Right ventricle myocardium inferior (tissue), 1 donor: ENCODE data around the gene TM6SF1. TPM values are rescaled to one million over a fixed set of nuclear protein-coding genes. Genes with fewer than 3 reads are reported as not detected.
"Not testable (repeated sequence)": the region's sequence is repeated elsewhere in the genome, so short reads cannot be mapped to it uniquely, and the experiment has no call there.

Experiments used
- ATAC-seq: fragments of 200-7000 bp; cut with Tn5 transposase; one replicate; pipeline ENCODE4 v1.9.1; 2020; ENCODE audit warnings: mild to moderate bottlenecking, moderate library complexity
- DNase-seq: peaks from one replicate; pipeline ENCODE4 v3.0.0; 2021; ENCODE audit errors: missing footprints
- intact Hi-C: fragments of 100-400 bp; cut with DNase I; formaldehyde crosslinking; loops from one replicate; pipeline ENCODE4 v1.11.0; 2022
- long read RNA-seq: library from polyadenylated mRNA; unstranded; transcript quantifications from one replicate; pipeline ENCODE4 v2.0.0, GENCODE V29; 2021
- total RNA-seq: library from RNA; stranded (reverse); fragmentation: NEBNext Ultra II Directional; extraction: Animal tissue kit (Norgen Biotek cat#: 25700); gene quantifications from one replicate; pipeline ENCODE4 v1.2.1, GENCODE V29; 2021
- donor health status: DM: no; HTN: yes; CAD: no; lungs with severe emphysema.

The TM6SF1 gene
- 5.0 TPM for total RNA-seq
- long read RNA-seq, partial matches to known transcripts: 0 of 5 reads
- long read RNA-seq, other reads (novel, unspliced or antisense): 1 of 5 reads

DNA sequence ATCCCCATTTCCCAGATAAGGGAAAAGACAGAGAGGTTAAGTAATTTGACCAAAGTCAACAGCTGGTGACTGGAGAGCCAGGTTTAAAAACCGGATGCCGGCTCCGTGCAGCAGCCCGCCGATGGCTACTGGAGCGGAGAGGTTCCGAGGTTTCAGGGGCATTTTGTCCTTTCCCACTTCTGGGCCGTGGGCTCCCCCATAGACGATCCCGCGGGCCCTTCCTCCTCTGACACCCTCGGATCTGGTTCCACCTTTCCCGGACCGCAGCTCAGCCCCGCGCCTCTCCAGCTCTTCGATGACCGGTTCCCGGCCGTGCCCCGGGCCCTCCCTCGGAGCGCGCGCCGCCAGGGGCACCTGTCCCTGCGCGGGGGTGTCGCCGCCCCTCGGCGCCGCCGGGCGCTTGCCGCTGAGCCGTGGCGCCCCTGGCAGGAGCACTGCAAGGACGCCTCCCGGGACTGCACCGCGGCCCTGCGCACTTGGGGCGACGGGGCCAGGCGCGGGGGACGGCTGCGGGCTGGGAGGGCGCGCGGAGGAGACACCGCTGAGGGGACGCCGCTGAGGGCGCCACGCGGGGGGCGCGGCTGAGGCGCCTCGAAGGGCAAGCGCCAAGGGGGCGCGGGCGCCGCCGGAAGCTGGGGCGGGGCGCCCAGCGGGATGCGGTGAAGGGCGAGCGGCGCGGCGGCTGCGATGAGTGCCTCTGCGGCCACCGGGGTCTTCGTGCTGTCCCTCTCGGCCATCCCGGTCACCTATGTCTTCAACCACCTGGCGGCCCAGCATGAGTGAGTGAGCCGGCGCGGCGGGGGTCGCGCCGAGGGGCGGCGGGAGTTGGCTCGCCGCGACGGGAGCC, at the start of gene TM6SF1:
Gene TM6SF1 (plus strand): TSS at position 652 of the 847 bp plus-strand sequence. CDS start 36 bp downstream, at position 688.
- DNase-seq (peak; percentile 78), ATAC-seq (peak; percentile 23)
- intact Hi-C loops: loop anchor here (5.0 kb wide), 2 partner anchors 40 to 95 kb away; partner anchors contain the start of genes BTBD1 and C15orf40

DNA sequence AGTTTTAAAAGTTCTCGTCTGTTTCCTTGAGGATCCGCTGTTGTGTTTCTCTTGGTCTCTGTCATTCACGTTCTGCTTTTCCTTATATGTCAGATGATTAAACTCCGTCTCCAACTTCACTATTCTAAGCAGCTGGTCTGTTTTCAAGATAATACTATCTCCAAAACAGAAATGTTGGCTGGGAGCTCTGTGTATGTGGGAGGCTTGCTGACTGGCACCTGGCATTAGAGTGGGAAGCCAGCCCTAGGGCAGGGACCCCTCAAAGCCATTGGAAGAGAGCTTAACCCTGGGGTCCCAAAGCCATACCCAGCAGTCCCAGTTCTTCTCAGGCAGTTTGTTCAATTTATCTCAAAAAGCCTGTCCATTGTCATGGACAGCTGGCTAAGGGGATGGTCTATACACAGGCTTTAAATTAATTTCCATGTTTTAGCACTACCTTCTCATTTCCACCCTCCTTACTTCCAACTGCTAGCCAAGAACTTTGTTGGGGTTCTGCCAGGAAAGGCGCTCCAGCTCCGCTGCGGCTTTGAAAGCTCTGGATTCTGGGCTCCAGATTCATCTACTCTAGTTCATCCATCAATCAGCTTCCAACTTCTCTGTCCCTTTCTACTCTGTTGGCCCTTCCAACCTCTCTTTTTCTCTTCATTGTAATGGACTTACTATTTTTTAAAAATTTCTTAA, 49.6 kb upstream of the TM6SF1 start:
- ATAC-seq (peak; percentile 69), DNase-seq (no peak)
- intact Hi-C loops: no loop called here

DNA sequence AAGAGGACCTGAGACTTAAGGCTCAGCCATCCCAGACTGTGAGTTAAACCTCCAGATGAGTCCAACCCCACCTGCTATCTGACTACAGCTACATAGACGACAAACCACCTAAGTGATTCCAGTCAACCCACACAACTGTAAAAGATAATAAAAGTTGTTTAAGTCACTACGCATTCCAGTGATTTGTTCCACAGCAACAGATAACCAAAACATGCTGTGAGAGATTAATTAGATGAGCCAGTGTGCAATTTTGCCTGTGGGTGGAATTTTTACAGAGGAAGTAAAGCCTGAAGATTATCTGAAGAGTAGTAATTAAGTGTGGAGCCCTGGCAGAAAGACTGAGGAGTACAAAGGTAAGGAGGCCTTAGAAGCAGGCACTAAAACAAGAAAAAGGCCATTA, 45.8 kb upstream of the TM6SF1 start:
- intact Hi-C loops: no loop called here
- ATAC-seq (no peak), DNase-seq (no peak)

GRCh38 chr15:83062768-83063180, 44.7 kb upstream of the TM6SF1 start:
- no peak for ATAC-seq
- intact Hi-C loops: no loop called here
- DNase-seq: no peak

DNA sequence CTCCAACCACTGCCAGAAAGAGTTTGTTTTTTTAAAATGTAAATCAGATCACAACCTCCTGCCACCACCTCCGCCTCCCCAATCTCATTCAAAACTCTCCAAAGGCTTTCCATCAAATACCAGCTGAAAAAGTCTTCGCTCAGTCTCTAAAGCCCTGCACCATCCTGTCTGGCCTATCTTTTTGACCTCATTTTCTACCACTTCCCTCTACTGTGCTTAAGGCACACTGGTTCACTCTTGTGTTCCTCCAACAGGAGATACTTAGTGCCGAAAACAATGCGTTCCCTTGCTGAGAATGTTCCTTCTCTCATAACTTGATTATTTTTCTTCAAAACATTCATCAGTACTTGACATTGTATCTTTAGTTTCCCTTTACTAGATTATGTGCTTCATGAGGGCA, 43.9 kb upstream of the TM6SF1 start:
- ATAC-seq (no peak), DNase-seq (no peak)
- intact Hi-C loops: no loop called here

GRCh38 chr15:83064859-83065258, 42.6 kb upstream of the TM6SF1 start:
- DNase-seq (no peak), ATAC-seq (no peak)
- intact Hi-C loops: loop anchor here (5.0 kb wide), 2 partner anchors 42 to 53 kb away; partner anchors contain the start of genes C15orf40 and TM6SF1

DNA sequence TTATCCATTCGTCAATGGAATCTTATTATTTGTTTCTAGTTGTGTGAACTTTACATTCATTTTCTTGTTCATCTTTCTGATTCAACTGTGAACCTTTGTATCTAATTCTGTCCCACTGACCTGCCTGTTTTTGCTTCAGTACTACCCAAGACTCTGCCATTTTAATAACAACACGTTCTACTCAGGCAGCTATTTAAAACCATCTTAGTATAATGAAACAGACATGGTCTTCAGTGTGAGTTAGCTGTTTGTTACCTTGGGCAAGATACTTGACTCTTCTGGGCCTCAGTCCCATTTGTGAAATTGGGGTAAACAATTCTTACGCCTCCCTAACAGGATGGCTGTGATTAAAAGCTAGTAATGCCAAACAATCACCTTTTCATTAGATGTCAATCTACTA, 42.0 kb upstream of the TM6SF1 start:
- ATAC-seq (no peak), DNase-seq (no peak)
- intact Hi-C loops: loop anchor here (5.0 kb wide), 2 partner anchors 42 to 53 kb away; partner anchors contain the start of genes C15orf40 and TM6SF1

- ATAC-seq (no peak), DNase-seq (no peak)
- intact Hi-C loops: loop anchor here (2.0 to 5.0 kb wide), 3 partner anchors 41 to 141 kb away; partner anchors contain the start of genes C15orf40, HDGFL3 and TM6SF1
These were observed 41.3 kb upstream of the TM6SF1 start for GRCh38 chr15:83066034-83066733.

DNA sequence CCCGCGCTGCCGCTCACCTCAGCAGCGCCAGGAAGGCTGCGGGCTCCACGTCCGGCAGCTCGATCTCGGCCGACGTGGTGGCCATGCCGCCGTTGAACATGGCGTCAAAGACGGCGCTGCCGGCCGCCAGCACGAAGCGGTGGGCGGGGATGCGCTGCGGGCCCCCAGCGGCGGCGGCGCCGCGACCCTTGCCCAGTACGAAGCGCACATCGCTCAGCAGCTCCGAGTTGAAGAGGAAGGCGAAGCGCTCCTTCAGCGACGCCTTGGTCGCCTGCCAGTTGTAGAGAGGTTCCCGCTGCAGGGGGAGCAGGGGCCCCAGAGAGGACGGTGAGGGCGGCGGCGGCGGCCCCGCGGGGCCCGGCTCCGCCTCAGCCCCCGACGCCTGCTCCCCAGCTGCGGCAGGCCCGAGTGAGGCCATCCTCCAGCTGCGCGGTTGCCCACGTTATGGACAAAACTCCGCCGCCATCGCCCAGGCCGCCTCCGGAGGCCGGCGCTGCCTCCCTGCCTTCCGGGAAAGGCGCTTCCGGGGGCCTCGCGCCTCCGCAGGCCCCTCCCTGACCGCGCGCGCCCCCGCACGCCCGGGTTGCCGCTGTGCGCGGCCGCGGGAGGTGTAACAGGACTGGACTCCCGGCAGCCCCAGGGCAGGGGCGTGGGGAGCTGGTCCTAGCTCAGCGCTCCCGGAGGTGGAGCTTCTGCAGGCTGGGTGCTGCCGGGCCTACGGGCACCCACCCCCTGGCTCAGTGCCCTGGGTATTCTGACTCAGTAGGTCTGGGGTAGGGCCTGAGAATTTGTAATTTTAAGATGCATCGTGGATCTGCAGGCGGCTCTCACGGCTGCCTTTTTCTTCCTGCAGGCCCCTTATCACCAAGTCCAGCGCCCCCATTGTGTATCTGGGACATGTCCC, 40.5 kb upstream of the TM6SF1 start, which contains the start of gene BTBD1:
Gene BTBD1 (minus strand): TSS at position 519 of the 904 bp plus-strand sequence. CDS start 101 bp downstream, at position 418.
- intact Hi-C loops: loop anchor here (2.0 to 5.0 kb wide), 3 partner anchors 40 to 140 kb away; partner anchors contain the start of genes C15orf40, HDGFL3 and TM6SF1
- peak; percentile 99 for ATAC-seq
- peak; percentile 97 for DNase-seq

DNA sequence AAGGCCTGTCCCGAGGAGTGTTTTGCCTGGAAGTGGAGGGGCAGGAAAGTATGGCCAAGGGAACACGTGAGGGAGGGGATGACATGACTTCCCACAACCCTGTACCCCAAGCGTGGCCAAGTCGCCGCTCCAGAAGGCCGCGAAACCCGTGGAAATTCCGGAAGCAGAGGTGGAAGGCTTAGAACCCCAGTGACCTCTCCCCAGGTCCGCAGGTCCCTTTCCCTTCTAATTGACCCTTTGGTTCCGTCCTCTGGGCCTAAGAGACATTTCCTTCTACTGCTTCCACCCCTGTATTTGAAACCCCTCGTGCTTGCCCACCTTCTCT, 39.8 kb upstream of the TM6SF1 start:
- intact Hi-C loops: loop anchor here (2.0 to 5.0 kb wide), 3 partner anchors 40 to 139 kb away; partner anchors contain the start of genes C15orf40, HDGFL3 and TM6SF1
- DNase-seq (no peak), ATAC-seq (no peak)

GRCh38 chr15:83068054-83068453, 39.4 kb upstream of the TM6SF1 start:
- ATAC-seq (no peak), DNase-seq (no peak)
- intact Hi-C loops: loop anchor here (5.0 kb wide), 2 partner anchors 39 to 56 kb away; partner anchors contain the start of genes C15orf40 and TM6SF1

- DNase-seq, ATAC-seq: not testable (repeated sequence)
- intact Hi-C loops: loop anchor here (5.0 kb wide), 2 partner anchors 38 to 57 kb away; partner anchors contain the start of genes C15orf40 and TM6SF1
These were observed 38.2 kb upstream of the TM6SF1 start for GRCh38 chr15:83069211-83069642.

DNA sequence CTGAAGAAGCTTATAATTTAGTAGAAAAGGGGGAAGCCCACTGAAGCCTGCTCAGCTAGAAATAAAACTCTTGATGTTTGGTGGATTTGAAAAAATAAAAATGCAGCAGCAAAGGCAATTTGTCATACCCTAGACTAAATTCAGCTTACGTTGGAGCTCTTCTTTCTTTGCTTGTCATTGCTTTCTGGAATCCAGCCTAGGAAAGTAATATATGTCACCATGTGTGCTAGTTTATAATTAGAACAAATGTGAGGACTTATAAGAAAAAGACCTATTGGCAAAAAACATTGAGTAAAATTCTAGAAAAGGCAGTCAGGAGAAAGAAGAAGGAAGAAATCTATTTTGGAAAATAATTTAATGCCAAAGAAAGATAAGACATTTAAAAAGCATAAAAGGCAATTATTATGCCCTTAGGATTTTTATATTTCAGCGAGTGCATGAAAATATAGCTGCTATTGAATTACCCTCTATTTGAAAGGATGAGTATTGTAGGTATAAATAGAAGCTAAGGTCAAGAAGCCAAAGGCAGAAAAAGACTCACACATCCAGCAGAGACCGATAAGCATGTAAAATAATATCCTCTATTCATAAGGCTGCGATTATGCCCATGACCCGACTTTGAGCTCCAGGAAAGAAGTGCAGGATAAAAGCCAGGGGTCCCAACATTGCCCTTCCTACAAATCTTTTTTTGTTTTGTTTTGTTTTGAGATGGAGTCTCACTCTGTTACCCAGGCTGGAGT, 29.8 kb upstream of the TM6SF1 start:
- peak; percentile 46 for ATAC-seq
- intact Hi-C loops: no loop called here
- DNase-seq: no peak

DNA sequence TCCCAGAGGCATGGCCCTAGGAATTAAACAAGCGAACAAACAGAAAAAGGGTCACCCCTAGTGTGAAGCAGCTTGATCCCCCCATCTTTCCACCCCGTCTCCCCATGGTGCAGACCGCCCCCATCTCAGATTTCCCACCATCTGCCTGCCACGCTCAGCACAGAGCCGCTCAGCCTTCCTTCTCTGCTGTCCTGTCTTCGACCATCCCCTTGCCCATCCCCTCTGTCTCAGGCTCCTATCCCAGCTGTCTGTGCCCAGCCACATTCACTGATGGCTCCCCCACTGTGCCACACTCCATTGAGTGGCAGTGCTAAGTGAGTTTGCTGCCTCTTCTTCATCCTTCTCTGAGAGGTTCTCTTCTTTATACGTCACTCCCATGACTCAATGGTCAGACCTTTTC, 28.7 kb upstream of the TM6SF1 start:
- ATAC-seq: no peak
- intact Hi-C loops: no loop called here
- no peak for DNase-seq

GRCh38 chr15:83081256-83082014, 26.0 kb upstream of the TM6SF1 start:
- intact Hi-C loops: no loop called here
- DNase-seq (no peak), ATAC-seq (no peak)

DNA sequence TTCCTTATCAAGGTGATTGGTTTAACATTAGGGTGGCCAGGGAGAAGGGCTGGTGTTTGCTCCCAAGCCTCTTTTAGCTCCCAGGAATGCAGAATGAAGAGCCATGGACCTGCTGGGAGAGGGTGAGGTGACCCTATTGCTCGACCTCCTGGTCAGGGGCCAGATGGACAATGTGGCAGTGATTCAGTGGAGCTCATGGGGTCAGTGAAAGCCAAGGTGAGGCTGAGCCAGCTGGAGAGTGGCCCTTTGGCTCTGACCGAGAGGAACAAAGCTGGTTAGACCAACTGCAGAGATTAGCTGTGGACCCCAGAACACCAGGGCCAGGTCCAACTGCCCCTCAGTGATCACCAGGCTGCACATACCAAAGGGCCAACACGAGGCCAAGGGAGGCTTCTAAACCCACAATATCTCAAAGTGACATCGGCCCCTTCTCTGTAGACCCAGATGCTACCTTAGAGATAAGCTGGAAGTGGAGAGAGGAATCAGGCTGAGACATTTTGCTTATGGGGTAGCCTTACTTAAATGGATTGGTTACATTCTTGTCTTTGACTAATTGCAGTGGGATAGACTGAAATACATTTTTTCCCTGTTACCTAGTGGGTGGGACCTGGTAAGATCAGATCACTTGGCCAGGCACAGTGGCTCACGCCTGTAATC, 24.6 kb upstream of the TM6SF1 start:
- ATAC-seq: no peak
- intact Hi-C loops: no loop called here
- no peak for DNase-seq
